Placental epithelial cell (primary cell): ENCODE data around the gene ROBO1. TPM values are rescaled to one million over a fixed set of nuclear protein-coding genes. Genes with fewer than 3 reads are reported as not detected.

Experiments used
- small RNA-seq: library from RNA; depleted of rRNA; stranded (forward); fragments of <200 nt; gene quantifications from one replicate; pipeline ENCODE3, GENCODE V24; 2012
- total RNA-seq: library from RNA; depleted of rRNA; stranded (reverse); fragments of >200 nt; gene quantifications from 2 replicates; pipeline ENCODE4 v1.2.3, GENCODE V29; 2012

Gene ROBO1
- 18.2 and 30.2 TPM in 2 replicates for total RNA-seq

GRCh38 chr3:79767905-79768267 lies at the start of gene ROBO1:
ROBO1 (minus strand) TSS chr3:79767998.

Small RNA genes lying within 50 kb of the gene (small RNA-seq; reads per million reads assigned to genes)
- not detected for gene MIR3923
- not detected for gene RN7SL751P
